Smooth muscle cell (in vitro differentiated cells): ENCODE measurements around the gene ADTRP. TPM values are rescaled to one million over a fixed set of nuclear protein-coding genes. Genes with fewer than 3 reads are reported as not detected.
"Not testable (repeated sequence)": the region's sequence is repeated elsewhere in the genome, so short reads cannot be mapped to it uniquely, and the experiment has no call there.

Source experiments
- DNase-seq: peaks from one replicate; lab custom pipeline; 2025; ENCODE audit not compliant: unreplicated experiment; lab: John Stamatoyannopoulos, UW
- H2AFZ ChIP-seq: fragments of 200-600 bp; sonication (generic); 2 replicates; pipeline ENCODE4 v1.6.0; 2016; ENCODE audit warnings: antibody characterized with exemption, low read depth, mild to moderate bottlenecking
- H3F3A ChIP-seq: fragments of 200-600 bp; sonication (generic); 2 replicates; pipeline ENCODE4 v1.6.0; 2017; ENCODE audit warnings: antibody characterized with exemption, low read depth
- H3K27ac ChIP-seq: fragments of 200-600 bp; sonication (generic); 2 replicates; pipeline ENCODE4 v1.5.1; 2016; ENCODE audit warnings: low read depth, mild to moderate bottlenecking
- H3K27me3 ChIP-seq: fragments of 200-600 bp; sonication (generic); 2 replicates; pipeline ENCODE4 v1.6.1; 2016; ENCODE audit warnings: low read depth, mild to moderate bottlenecking
- H3K36me3 ChIP-seq: fragments of 200-600 bp; sonication (generic); 2 replicates; pipeline ENCODE4 v1.5.1; 2016; ENCODE audit warnings: low read depth
- H3K4me1 ChIP-seq: fragments of 200-600 bp; sonication (generic); 2 replicates; pipeline ENCODE4 v1.5.1; 2016; ENCODE audit warnings: low read depth
- H3K4me2 ChIP-seq: fragments of 200-600 bp; sonication (generic); 2 replicates; pipeline ENCODE4 v1.6.0; 2016; ENCODE audit warnings: mild to moderate bottlenecking
- H3K4me3 ChIP-seq: fragments of 200-600 bp; sonication (generic); 2 replicates; pipeline ENCODE4 v1.5.1; 2016; ENCODE audit warnings: mild to moderate bottlenecking
- H3K79me2 ChIP-seq: fragments of 200-600 bp; sonication (generic); 2 replicates; pipeline ENCODE4 v1.6.0; 2016; ENCODE audit warnings: low read depth, mild to moderate bottlenecking
- H3K9ac ChIP-seq: fragments of 200-600 bp; sonication (generic); 2 replicates; pipeline ENCODE4 v1.6.0; 2016; ENCODE audit warnings: low read depth
- H3K9me3 ChIP-seq: fragments of 200-600 bp; sonication (generic); replicated peaks from 2 replicates; pipeline ENCODE4 v1.5.1; 2016; ENCODE audit warnings: low read depth
- H4K20me1 ChIP-seq: fragments of 200-600 bp; sonication (generic); 2 replicates; pipeline ENCODE4 v1.6.0; 2016; ENCODE audit warnings: low read depth
- WGBS: methylation state at CpG from one replicate; pipeline ENCODE4 v1.1.7; 2016; ENCODE audit warnings: low lambda C conversion rate; 5-methylcytosine and 5-hydroxymethylcytosine counted together
- polyA plus RNA-seq: library from polyadenylated mRNA; unstranded; fragments of >200 nt; fragmentation: Nextera tagmentation; extraction: Ambion mirVana; gene quantifications from 2 replicates; pipeline ENCODE4 v1.2.1, GENCODE V29; 2016
- total RNA-seq: library from RNA; depleted of rRNA; stranded (reverse); fragments of >200 nt; gene quantifications from 2 replicates; pipeline ENCODE4 v1.2.3, GENCODE V29; 2014
- TF ChIP-seq, protein P1 (sequence below): fragments of 200-600 bp; sonication (generic); IDR thresholded peaks from 2 replicates; pipeline ENCODE4 v1.5.1; 2017; ENCODE audit warnings: borderline replicate concordance, mild to moderate bottlenecking, antibody characterized with exemption; ENCODE audit not compliant: insufficient read depth, poor library complexity, severe bottlenecking

ADTRP gene
- total and polyA plus RNA-seq, 2 experiments from 2014 or later: 0.67 to 1.1 TPM

DNA sequence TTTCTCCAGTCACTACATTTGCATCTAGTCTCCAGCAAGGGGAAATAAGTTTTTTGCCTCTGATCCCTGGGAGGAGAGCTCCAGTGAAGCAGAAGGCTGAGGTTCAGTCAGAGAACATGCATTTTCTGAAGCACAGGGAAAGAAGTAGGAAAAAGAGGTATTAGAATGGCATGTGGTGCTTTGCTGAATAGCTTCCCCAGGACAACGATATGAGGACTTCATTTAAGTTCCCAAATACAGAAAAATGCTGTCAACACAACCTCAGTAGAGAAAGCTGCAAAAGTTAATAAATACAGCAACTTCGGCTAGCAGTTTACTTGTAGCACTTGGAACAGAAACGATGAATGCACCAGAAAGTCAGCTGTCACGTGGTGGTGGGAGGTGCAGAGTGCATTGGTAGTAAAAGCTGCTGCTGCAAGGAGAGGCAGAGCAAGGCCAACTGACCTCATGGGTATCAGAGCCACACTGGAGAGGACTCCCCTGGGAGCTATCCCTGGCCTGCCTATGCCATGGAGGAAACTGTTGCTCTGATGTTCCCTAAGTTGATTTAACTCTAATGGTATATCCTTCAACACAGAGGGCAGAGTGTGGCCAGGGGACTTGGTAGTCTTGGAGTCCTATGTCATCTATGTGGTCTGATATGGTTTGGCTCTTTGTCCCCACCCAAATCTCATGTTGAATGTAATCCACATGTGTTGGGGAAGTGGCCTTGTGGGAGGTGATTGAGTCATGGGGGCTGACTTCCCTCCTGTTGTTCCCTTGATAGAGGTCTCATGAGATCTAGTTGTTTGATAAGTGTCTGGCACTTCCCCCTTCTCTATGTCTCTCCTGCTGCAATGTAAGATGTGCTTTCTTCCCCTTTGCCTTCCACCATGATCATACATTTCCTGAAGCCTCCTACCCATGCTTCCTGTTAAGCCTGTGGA is 85.9 kb downstream of the ADTRP start:
- H3K27me3 ChIP-seq: no peaks in the 10 kb centered on the region
- H3K4me3 ChIP-seq: no peak overlapping the region
- 87% methylated on average over 4 of the region's 4 CpGs for WGBS
- H4K20me1 ChIP-seq: no peaks in the 10 kb centered on the region
- H2AFZ ChIP-seq: no peak overlapping the region
- TF ChIP-seq, protein P1, sequence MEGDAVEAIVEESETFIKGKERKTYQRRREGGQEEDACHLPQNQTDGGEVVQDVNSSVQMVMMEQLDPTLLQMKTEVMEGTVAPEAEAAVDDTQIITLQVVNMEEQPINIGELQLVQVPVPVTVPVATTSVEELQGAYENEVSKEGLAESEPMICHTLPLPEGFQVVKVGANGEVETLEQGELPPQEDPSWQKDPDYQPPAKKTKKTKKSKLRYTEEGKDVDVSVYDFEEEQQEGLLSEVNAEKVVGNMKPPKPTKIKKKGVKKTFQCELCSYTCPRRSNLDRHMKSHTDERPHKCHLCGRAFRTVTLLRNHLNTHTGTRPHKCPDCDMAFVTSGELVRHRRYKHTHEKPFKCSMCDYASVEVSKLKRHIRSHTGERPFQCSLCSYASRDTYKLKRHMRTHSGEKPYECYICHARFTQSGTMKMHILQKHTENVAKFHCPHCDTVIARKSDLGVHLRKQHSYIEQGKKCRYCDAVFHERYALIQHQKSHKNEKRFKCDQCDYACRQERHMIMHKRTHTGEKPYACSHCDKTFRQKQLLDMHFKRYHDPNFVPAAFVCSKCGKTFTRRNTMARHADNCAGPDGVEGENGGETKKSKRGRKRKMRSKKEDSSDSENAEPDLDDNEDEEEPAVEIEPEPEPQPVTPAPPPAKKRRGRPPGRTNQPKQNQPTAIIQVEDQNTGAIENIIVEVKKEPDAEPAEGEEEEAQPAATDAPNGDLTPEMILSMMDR: no peak
- no peak overlapping the region for H3K27ac ChIP-seq
- no peak overlapping the region for H3K9ac ChIP-seq
- no peaks in the 10 kb centered on the region for H3F3A ChIP-seq
- H3K36me3 ChIP-seq: no peaks in the 10 kb centered on the region
- no peaks in the 10 kb centered on the region for H3K9me3 ChIP-seq
- no peak for DNase-seq
- peaks cover 5% of the 10 kb centered on the region for H3K4me1 ChIP-seq
- H3K79me2 ChIP-seq: no peaks in the 10 kb centered on the region
- no peak overlapping the region for H3K4me2 ChIP-seq

DNA sequence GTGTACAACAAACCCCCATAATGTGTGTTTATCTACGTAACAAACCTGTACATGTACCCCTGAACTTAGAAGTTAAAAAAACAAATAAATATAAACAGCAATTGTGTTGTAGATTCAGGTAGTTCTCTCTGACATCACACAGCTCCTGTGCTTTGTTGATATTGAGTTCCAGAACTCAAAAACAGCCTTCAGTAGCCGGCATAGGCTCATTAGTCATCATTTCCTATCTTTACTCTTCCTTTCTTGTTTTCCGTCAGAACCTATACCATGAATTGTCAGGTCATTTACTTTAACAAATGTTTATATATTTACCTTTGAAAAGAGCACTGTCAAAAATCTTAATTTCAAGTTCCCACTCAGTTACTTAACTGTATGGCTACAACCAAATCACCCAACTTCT is 88.8 kb downstream of the ADTRP start:
- WGBS: 78% methylated on average over 3 of the region's 3 CpGs

DNA sequence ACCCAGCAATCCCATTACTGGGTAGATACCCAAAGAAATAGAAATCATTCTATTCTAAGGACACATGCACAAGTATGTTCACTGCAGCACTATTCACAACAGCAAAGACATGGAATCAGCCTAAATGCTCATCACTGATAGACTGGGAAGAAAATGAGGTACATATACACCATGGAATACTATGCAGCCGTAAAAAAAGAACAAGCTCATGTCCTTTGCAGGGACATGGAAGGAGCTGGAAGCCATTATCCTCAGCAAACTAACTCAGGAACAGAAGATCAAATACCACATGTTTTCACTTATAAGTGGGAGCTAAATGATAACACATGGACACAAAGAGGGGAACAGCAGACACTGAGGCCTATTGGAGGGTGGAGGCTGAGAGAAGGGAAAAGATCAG is 89.2 kb downstream of the ADTRP start:
- H3K36me3 ChIP-seq, H3K9ac ChIP-seq, H3K4me2 ChIP-seq, DNase-seq, H3K27me3 ChIP-seq, H4K20me1 ChIP-seq, H3F3A ChIP-seq, H3K4me3 ChIP-seq, H3K9me3 ChIP-seq, H2AFZ ChIP-seq, H3K79me2 ChIP-seq, H3K27ac ChIP-seq: not testable (repeated sequence)
- 93% methylated on average over 1 of the region's 1 CpG for WGBS
- H3K4me1 ChIP-seq: peaks cover 12% of the 10 kb centered on the region

More for the DNA sequence above, 88.8 kb downstream of the ADTRP start:
- no peak overlapping the region for H3K27ac ChIP-seq
- DNase-seq: no peak
- peaks cover 12% of the 10 kb centered on the region for H3K4me1 ChIP-seq
- H3K36me3 ChIP-seq: no peaks in the 10 kb centered on the region
- no peak overlapping the region for H3K4me3 ChIP-seq
- TF ChIP-seq, protein P1: no peak
- H3K4me2 ChIP-seq: no peak overlapping the region
- no peaks in the 10 kb centered on the region for H3K79me2 ChIP-seq
- H4K20me1 ChIP-seq: no peaks in the 10 kb centered on the region
- no peaks in the 10 kb centered on the region for H3K9me3 ChIP-seq
- H2AFZ ChIP-seq: no peak overlapping the region
- no peaks in the 10 kb centered on the region for H3F3A ChIP-seq
- H3K27me3 ChIP-seq: no peaks in the 10 kb centered on the region
- no peak overlapping the region for H3K9ac ChIP-seq

DNA sequence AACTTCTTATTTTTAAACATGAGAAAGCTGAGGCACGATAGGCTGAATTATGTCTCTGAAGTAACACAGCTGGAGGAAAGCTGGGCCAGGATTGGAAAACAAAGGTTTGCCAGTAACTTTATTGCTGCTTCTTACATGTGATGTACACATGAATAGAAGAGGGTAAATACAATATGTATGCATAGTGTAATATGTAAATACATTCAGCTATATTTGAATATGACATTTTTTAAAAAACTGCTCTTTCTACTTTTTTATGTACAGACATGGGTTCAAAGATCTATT is 90.2 kb downstream of the ADTRP start:
- H3K9me3 ChIP-seq: no peaks in the 10 kb centered on the region
- no peak for DNase-seq
- peak overlapping the region; percentile 44 for H2AFZ ChIP-seq
- WGBS: 79% methylated on average over 1 of the region's 1 CpG
- TF ChIP-seq, protein P1: no peak
- no peak overlapping the region for H3K27ac ChIP-seq
- H3K4me3 ChIP-seq: no peak overlapping the region
- H3K36me3 ChIP-seq: no peaks in the 10 kb centered on the region
- H3K79me2 ChIP-seq: no peaks in the 10 kb centered on the region
- H3K9ac ChIP-seq: no peak overlapping the region
- H3K27me3 ChIP-seq: no peaks in the 10 kb centered on the region
- H3K4me2 ChIP-seq: no peak overlapping the region
- H3F3A ChIP-seq: no peaks in the 10 kb centered on the region
- H3K4me1 ChIP-seq: peaks cover 12% of the 10 kb centered on the region
- H4K20me1 ChIP-seq: no peaks in the 10 kb centered on the region
